Osteoblast (primary cell): ENCODE data around the gene OXLD1. TPM values are rescaled to one million over a fixed set of nuclear protein-coding genes. Genes with fewer than 3 reads are reported as not detected.

Source experiments
- DNase-seq: peaks from one replicate; pipeline ENCODE4 v3.0.0; 2011; ENCODE audit warnings: low spot score, mixed read lengths; ENCODE audit not compliant: insufficient read length; ENCODE audit errors: missing footprints
- H2AFZ ChIP-seq: 2 replicates; pipeline ENCODE4 v1.6.0; 2011; ENCODE audit warnings: mild to moderate bottlenecking, low read length
- H3K27ac ChIP-seq: 2 replicates; pipeline ENCODE4 v1.5.1; 2011; ENCODE audit warnings: mild to moderate bottlenecking, low read depth, low read length, moderate library complexity
- H3K27me3 ChIP-seq: 2 replicates; pipeline ENCODE4 v1.6.0; 2012; ENCODE audit warnings: mild to moderate bottlenecking, control low read depth, inconsistent platforms, low read length, moderate library complexity; ENCODE audit not compliant: insufficient read depth
- H3K36me3 ChIP-seq: 2 replicates; pipeline ENCODE4 v1.5.1; 2011; ENCODE audit warnings: mild to moderate bottlenecking, low read length, control low read depth, moderate library complexity; ENCODE audit not compliant: insufficient read depth
- H3K4me1 ChIP-seq: 2 replicates; pipeline ENCODE4 v1.5.1; 2011; ENCODE audit warnings: mild to moderate bottlenecking, low read length, control low read depth, moderate library complexity; ENCODE audit not compliant: insufficient read depth
- H3K4me2 ChIP-seq: 2 replicates; pipeline ENCODE4 v1.6.0; 2011; ENCODE audit warnings: mild to moderate bottlenecking, low read length; ENCODE audit not compliant: insufficient read depth
- H3K4me3 ChIP-seq: fragments of 200-600 bp; sonication (generic); 3 replicates; pipeline ENCODE4 v1.5.1; 2012; ENCODE audit warnings: mild to moderate bottlenecking, low read length, inconsistent platforms; ENCODE audit not compliant: insufficient read depth
- H3K79me2 ChIP-seq: 2 replicates; pipeline ENCODE4 v1.6.0; 2012; ENCODE audit warnings: mild to moderate bottlenecking, low read length, control low read depth, inconsistent platforms; ENCODE audit not compliant: insufficient read depth
- H3K9me3 ChIP-seq: 2 replicates; pipeline ENCODE4 v1.5.1; 2011; ENCODE audit warnings: low read depth, low read length, control low read depth
- H4K20me1 ChIP-seq: 2 replicates; pipeline ENCODE4 v1.6.0; 2012; ENCODE audit warnings: mild to moderate bottlenecking, low read length, control low read depth; ENCODE audit not compliant: insufficient read depth
- total RNA-seq: library from RNA; depleted of rRNA; stranded (reverse); fragments of >200 nt; gene quantifications from 2 replicates; pipeline ENCODE4 v1.2.3, GENCODE V29; 2012
- TF ChIP-seq, protein P1 (sequence below): IDR thresholded peaks from 2 replicates; pipeline ENCODE4 v1.5.1; 2011; ENCODE audit warnings: mild to moderate bottlenecking, low read depth, low read length, moderate library complexity; ENCODE audit errors: extremely low read depth

OXLD1 gene
- total RNA-seq, 1 donor = 21.0 TPM

DNA sequence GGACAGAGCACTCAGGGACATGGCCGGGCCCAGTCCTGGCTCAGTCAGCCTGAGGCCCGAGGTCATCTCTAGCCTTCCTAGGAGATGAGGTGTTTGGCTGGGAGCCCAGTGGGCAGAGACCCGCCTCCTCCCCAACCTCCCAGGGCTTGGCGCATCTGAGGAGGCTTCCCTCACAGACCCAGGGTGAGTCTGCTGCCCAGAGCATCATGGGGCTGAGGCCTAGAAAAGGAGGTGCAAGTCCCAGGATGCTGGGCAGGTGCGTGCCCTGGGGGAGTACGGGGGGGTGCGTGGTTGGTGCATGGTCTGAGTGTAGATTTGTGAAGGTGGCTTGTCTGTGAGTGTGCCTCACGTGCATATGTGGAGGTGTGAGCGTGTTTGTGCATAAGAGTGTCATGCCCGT lies 14.7 kb downstream of the OXLD1 start:
- TF ChIP-seq, protein P1, sequence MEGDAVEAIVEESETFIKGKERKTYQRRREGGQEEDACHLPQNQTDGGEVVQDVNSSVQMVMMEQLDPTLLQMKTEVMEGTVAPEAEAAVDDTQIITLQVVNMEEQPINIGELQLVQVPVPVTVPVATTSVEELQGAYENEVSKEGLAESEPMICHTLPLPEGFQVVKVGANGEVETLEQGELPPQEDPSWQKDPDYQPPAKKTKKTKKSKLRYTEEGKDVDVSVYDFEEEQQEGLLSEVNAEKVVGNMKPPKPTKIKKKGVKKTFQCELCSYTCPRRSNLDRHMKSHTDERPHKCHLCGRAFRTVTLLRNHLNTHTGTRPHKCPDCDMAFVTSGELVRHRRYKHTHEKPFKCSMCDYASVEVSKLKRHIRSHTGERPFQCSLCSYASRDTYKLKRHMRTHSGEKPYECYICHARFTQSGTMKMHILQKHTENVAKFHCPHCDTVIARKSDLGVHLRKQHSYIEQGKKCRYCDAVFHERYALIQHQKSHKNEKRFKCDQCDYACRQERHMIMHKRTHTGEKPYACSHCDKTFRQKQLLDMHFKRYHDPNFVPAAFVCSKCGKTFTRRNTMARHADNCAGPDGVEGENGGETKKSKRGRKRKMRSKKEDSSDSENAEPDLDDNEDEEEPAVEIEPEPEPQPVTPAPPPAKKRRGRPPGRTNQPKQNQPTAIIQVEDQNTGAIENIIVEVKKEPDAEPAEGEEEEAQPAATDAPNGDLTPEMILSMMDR = no peak
- peak; percentile 99 for DNase-seq
- peaks cover 4% of the 10 kb centered on the region for H3K9me3 ChIP-seq
- H3K36me3 ChIP-seq = no peaks in the 10 kb centered on the region
- no peak overlapping the region for H3K4me2 ChIP-seq
- peaks cover 24% of the 10 kb centered on the region for H3K27me3 ChIP-seq
- H2AFZ ChIP-seq = no peak overlapping the region
- no peaks in the 10 kb centered on the region for H3K4me1 ChIP-seq
- H4K20me1 ChIP-seq = no peaks in the 10 kb centered on the region
- H3K79me2 ChIP-seq = no peaks in the 10 kb centered on the region
- no peak overlapping the region for H3K27ac ChIP-seq
- no peak overlapping the region for H3K4me3 ChIP-seq

DNA sequence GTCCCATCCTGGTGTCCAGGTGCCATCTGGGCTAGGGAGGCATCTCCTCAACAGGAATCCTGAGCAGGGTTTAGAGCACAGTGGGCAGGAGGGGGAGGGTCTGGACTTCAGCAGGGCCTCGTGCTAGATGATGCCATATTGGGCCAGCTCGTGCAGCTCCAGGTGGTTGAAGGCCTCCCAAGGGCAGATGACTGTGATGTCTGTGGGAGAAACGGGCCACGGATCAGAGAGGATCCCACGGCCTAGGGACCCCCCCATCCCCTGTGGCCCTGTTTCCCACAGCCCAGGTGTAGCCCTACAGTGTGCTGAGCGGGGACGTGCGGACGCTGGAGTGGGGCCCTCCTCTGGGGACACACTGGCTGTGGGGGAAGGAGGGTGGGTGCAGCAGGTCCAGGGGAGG lies 15.5 kb downstream of the OXLD1 start:
- Histone ChIP-seq H3K36me3 (no peaks in the 10 kb centered on the region), H3K4me3 (no peak overlapping the region), H3K4me1 (no peaks in the 10 kb centered on the region), H3K4me2 (no peak overlapping the region), H2AFZ (no peak overlapping the region), H3K27me3 (peaks cover 24% of the 10 kb centered on the region), H3K79me2 (no peaks in the 10 kb centered on the region), H3K27ac (no peak overlapping the region), H3K9me3 (peaks cover 4% of the 10 kb centered on the region), H4K20me1 (no peaks in the 10 kb centered on the region)
- TF ChIP-seq, protein P1 = no peak
- peak; percentile 82 for DNase-seq

DNA sequence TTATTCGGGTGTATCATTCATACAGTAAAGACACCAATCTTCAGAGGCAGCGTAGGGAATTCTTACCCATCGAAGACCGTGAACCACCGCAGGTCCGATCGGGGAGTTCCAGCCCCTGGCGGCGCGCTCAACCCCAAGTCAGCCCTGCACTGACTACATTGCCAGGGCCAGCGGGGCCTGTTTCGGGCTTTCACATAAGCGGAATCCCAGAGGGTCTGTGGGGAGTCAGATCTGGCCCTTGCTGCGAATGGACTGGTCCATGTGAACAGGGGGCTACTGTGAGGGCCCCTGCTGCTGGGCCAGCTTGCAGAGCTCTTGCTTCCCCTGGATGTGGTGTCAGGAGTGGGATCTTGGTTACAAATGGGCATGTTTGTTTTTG lies 17.7 kb downstream of the OXLD1 start:
- Histone ChIP-seq H3K4me1 (no peaks in the 10 kb centered on the region), H3K4me3 (no peak overlapping the region), H4K20me1 (no peaks in the 10 kb centered on the region), H3K4me2 (peak overlapping the region; percentile 6), H3K36me3 (no peaks in the 10 kb centered on the region), H3K9me3 (peaks cover 4% of the 10 kb centered on the region), H3K27ac (no peak overlapping the region), H3K27me3 (peaks cover 24% of the 10 kb centered on the region), H2AFZ (no peak overlapping the region), H3K79me2 (no peaks in the 10 kb centered on the region)
- TF ChIP-seq, protein P1 = no peak
- peak; percentile 73 for DNase-seq

DNA sequence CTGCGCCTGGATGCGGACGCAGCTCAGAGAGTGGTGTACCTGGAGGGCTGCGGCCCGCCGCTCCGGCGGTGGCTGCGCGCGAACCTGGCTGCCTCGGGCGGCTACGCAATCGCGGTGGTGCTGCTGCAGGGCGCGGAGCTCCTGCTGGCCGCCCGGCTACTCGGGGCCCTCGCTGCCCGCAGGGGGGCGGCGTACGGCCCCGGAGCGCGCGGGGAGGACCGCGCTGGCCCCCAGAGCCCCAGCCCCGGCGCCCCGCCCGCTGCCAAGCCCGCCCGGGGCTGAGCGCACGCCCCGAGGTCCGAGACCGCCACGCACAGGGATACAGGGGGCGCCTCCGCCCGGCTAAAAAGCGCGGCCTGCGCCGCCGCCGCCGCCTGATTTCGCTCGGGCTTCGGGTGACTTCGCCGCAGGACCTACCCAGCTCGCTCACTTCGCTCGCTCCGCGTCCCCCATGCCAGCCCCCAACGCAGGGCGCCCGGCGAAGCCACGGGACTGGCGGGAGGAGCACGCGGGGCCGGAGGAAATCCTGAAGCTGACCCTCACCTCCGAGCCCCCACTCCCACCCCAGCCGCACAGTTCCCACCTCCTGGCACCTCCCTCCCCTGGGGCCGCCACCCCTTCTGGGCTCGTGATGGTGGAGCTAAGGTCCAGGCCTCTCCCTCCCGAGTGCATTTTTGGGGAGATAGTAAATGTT lies 18.2 kb downstream of the OXLD1 start:
- Histone ChIP-seq H3K4me2 (peak overlapping the region; percentile 6), H3K27ac (no peak overlapping the region), H3K9me3 (peaks cover 4% of the 10 kb centered on the region), H3K4me1 (no peaks in the 10 kb centered on the region), H3K27me3 (peaks cover 24% of the 10 kb centered on the region), H3K4me3 (no peak overlapping the region), H2AFZ (no peak overlapping the region), H3K79me2 (no peaks in the 10 kb centered on the region), H4K20me1 (no peaks in the 10 kb centered on the region), H3K36me3 (no peaks in the 10 kb centered on the region)
- TF ChIP-seq, protein P1 = no peak
- DNase-seq = peak; percentile 84
